M059J (cell line): ENCODE measurements around the gene CC2D1A. TPM values are rescaled to one million over a fixed set of nuclear protein-coding genes. Genes with fewer than 3 reads are reported as not detected.
"Not testable (repeated sequence)": the region's sequence is repeated elsewhere in the genome, so short reads cannot be mapped to it uniquely, and the experiment has no call there.

Source experiments
- DNase-seq: peaks from one replicate; pipeline ENCODE4 v3.0.0-alpha.2; 2012; ENCODE audit warnings: low read depth
- total RNA-seq: library from RNA; depleted of rRNA; stranded (reverse); fragments of >200 nt; shearing (Covaris generic); gene quantifications from 2 replicates; pipeline ENCODE4 v1.2.3, GENCODE V29; 2014

Gene CC2D1A
- total RNA-seq, 1 experiment from 2014 or later, result 25.1 TPM

DNA sequence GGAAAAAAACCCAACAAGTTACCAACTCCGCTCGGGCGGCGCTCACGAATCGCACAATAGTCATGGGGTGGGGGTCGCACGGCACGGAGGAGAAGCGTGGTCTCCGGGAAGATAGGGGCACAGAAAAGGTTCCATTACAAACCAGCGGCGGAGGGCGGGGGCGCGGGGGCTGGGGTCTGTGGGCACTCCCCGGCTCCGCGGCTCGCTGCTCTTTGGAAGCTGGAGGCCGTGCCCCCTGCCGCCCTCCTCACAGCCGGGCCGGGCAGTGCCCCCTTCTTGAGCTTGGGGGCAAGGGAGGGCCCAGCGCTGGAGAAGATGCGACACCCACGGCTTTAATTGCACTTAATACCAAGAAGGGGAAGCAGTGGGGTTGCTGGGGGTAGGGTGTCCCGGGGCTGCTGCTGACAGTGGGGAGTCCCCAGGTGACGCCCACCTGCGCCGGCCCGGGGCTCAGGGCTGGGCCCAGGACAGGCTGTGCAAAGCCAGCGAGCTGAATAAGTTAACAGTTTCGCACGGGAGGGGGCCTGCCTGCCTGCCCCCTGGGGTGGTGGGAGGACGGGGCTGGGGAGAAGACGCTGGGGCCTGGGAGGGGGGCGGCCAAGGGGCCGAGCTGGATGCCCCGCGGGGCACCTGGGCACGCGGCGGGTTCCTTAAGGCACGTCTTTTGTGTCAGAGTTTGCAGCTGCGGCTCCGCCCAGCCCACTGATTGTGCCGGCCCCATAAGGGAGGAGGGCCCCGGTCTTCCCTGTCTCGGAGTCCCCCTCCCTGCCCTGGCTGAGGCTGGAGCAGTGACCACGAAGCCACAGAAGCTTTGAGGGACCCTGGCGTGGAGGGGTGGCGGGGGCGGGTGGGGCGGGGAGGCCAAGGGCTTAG is 56.1 kb downstream of the CC2D1A start:
- DNase-seq, result no peak

DNA sequence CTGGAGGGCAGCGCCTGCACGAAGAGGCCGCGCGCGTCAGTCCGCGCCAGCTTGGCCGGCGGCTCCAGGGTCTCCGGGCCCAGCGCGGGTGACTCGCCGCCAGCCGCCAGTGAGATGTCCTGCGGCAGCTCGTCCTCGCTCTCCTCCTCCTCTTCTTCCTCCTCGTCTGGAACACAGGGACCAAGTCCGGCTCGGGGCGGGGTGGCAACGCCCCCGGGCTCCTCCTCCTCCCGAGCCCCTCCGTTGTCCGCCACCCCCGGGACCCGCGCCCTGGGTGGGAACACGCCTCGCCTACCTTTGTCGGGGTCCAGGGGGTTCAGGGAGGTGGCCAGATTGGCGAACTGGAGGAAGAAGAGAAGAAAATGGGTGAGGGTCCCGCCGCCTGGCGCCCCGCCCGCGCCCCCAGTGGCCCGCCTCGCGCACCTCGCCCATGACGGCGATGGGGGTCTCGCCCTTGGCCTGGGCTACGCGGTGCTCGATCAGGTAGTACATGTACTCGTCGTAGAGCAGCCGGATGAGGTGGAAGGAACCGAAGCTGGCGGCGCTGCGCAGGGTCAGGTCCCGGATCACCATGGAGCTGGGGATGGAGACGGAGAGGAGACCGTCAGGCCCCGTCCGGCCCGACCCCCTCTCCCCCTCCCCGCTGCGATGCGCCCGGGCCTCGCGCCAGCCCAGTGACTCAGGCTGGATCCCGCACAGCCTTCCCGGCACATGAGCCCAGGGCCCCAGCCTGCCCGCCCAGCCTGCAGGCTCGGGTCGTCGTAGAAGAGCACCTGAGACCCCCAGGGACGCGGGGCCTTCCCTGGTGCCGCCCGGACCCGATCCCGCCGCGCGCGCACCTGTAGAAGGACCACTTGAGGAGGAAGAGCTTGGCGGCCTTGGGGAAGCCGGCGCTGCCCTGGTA is 57.0 kb downstream of the CC2D1A start:
- DNase-seq, result no peak

DNA sequence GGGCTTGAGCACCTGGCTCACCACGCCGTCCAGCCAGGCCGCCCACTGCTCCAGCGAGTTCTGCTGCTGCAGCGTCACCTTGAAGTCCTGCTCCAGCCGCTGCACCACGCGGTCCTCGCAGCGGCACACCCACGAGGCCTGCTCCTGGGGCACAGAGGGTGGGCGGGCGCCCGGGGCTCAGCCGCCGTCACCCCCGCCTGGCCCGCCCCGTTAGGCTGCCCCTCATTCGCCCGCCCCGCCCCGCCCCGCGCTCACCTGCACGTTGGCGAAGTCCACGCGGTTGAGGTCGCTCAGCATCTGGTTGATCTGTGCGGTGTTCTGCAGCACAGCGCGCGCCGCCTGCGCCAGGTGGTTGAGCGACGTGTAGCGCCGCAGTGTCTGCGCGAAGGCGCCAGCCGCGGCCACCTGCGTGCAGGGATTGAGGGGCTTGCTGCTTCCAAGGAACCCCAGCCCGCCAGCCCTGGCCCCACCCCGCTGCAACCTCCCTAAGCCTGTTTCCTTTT is 57.7 kb downstream of the CC2D1A start:
- DNase-seq, result no peak

DNA sequence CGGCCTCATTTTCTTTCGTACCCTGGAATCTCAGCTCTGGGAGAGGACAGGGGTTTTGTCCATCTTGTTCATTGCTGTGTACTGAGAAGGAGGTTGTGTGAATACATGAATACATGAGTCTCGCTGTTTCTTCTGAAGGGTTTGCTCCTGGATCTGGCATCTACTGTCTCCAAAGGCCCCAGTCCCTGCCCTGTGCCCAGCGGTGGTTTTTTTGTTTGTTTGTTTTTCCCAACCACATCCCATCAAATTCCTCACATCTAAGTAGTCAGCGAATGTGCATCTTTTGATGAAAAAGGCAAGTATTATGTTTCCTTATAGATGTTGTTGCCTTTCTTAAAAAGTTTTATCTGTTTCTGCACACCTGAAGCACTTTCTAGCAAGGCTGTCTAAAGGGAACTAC is 58.8 kb downstream of the CC2D1A start:
- DNase-seq, result peak; percentile 85

DNA sequence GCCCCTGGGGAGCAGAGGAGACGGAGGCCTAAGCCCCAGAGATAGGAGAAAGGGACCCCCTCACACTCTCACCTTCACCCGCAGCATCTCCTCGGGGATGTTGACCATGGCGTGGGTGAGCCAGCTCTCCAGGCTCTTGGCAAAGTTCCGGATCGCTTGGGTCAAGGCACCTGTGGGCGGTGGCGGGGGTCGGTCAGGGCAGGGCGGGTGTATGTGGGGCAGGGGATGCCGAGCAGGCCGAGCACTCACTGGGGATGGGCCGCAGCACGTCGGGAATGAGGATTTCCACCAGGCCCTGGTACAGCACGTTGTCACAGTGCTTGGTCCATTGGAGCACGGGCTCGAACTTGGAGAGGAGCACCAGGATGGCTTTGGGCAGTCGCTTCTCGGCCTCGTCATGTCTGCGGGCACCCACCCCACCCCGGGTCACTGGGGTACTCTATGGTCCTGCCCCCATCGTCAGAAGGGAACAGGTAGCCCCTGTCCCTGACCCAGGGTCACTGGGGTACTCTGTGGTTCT is 59.4 kb downstream of the CC2D1A start:
- no peak for DNase-seq

DNA sequence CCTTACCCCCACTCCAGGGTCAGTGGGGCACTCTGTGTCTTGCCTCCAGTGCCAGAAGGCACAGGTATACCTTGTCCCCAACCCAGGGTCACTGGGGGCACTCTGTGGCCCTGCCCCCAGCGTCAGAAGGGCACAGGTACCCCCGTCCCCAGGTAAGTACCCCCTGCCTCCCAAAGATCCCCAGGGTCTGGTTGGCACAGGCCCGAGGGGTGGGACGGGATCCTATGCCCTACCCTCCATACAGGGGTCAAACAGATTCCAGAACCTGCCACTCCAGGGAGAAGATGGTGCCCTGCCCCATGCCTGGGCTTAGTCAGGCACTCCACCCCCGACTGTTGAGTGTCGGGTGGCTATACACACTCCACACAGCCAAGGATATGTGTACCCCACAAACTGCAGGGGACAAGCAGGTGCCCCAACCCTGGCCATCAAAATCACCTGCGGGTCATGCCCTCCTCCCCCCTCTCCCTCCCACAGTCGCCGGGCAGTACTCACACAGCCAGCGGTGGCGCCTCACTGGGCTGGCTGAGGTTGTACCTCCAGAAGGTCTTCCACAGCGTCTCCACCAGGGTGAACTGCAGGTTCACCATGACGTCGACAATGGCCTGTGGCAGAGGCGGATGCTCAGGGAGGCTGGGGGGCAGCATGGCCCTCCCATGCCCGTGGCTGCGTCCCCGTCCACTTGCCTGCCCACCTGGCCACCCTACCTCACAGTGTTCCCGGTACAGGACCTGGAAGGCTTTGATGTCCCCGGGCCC is 60.1 kb downstream of the CC2D1A start:
- DNase-seq, result no peak

DNA sequence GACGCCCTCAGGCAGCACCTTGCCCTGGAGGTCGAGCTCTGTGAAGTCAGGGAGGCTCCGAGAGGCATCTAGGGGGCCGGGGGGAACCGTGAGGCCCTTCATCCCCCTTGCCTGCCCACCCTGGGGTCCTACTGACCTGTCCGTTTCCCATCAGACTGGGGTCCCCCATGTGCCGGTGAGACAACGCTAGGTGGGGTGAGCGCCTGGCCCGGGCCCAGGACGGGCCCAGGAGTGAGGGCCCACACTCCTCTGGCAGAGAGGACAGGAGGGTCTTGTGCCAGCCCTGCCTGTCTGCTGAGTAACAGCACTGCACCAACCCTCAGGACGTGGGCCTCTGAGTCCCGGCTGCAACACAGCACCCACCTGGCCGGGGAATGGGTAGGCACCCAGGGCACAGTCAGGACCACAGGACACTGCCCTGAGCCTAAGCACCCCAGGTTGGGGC is 60.7 kb downstream of the CC2D1A start:
- DNase-seq, result no peak

DNA sequence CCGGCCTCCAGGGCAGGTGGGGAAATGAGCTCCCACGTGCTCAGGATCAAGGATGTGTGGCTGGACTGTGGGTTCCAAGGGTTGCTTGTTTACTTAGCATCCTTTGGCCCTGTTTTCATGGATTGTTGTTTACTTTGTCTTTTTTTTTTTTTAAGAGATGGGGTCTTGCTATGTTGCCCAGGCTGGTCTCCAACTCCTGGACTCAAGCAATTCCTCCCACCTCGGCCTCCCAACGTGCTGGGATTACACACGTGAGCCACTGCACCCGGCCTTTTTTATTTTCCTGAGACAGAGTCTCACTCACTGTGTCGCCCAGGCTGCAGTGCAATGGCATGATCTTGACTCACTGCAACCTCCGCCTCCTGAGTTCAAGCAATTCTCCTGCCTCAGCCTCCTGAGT is 61.2 kb downstream of the CC2D1A start:
- DNase-seq, result not testable (repeated sequence)

DNA sequence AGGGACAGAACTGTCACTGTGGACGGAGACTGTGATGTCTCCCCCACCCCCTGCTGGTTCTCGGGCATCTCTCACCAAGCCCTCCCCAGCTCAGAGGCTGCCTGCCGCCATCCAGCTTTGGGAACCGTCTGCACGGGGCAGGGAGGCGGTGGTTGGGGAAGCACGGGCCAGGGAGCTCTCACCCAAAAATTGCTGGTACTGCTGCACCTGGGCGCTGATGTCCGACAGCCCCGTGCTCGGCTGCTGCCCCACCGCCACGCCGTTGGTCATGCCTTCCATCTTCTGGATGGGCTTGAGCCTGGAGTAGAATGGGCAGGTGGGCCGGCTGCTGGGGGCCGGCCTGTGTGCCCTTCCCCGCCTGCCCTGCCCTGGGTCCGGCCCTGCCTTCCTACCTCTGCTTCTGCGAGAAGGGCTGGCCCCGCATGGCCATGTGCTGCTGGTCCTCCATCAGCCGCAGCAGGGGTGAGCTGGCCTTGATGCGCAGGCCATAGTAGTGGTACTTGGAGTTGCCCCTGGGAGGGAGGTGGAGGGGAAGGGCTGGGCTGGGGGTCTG is 62.5 kb downstream of the CC2D1A start:
- no peak for DNase-seq

DNA sequence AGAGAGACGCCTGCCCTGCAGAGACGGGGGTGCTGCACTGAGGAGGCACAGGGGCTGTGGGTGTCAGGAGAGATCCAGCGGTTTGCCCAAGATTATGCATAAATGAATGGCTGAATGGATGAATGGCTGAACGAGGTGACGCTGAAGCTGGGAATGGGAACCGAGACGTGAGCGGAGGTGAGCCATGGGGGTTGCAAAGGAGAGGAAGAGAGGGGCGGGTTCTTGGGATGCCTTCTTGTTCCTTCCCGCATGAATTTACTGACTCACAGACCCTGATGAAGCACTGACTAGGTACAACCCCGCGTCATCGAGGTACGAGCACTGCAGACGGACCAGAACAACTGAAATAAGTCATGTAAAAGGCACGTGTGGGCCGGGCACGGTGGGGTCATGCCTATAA is 63.0 kb downstream of the CC2D1A start:
- no peak for DNase-seq

DNA sequence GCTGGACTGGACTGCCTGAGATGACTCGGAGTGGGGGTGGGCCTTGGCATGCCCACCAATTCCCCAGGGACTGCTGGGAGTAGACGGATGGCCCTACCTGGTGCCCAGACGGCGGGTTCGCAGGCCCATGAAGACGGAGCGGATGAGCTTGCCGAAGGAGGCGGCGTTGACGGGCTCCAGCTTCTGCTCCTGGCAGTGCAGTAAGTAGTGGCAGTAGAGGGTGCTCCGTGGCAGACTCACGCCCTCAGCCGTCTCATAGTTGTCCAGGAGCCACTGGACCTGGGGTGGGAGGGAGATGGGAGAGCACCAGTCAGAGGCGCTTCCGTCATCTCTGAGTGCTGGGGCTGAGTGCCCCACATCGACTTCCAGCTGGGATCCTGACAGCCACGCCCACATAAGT is 63.9 kb downstream of the CC2D1A start:
- no peak for DNase-seq

DNA sequence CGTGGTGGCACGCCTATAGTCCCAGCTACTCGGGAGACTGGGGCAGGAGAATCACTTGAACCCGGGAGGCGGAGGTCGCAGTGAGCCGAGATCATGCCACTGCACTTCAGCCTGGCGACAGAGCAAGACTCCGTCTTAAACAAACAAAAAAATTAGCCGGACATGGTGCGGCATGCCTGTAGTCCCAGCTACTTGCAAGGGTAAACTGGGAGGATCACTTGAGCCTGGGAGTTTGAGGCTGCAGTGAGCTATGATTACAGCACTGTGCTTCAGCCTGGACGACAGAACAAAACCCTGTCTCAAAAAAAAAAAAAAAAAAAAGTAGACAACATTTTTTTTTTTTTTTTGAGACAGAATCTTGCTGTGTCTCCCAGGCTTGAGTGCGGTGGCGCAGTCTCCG is 65.9 kb downstream of the CC2D1A start:
- DNase-seq, result not testable (repeated sequence)

DNA sequence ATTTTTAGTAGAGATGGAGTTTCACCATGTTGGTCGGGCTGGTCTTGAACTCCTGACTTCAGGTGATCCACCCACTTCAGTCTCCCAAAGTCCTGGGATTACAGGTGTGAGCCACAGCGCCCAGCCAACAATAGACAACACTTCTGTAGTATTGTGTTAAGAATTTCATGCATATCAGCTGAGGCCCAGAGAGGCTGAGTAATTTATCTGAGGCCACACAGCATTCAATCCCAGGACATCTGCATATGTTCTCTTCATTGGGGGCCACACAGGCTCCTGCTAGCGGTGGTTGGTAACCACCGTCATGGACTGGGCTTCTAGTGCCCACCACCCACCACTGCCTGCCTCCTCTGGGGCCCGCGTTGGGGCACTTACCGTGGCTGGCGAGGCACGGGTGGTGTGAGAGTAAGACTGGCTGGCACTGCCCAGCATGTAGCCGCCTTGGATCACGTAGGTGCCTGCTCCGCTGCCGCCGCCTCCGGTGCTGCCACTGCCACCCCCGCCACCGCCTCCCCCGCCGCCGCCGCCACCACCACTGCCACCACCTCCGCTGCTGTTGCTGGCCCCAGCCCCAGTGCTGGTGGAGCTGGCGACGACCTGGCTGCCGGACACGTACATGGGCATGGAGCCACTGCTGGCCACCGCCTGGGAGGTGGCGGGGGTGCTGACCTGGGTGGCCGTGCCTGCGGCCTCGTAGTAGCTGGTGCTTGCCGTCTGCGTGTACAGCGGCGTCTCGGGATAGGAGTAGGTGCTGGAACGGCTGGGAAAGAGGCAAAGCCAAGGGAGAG is 66.6 kb downstream of the CC2D1A start:
- DNase-seq, result no peak

DNA sequence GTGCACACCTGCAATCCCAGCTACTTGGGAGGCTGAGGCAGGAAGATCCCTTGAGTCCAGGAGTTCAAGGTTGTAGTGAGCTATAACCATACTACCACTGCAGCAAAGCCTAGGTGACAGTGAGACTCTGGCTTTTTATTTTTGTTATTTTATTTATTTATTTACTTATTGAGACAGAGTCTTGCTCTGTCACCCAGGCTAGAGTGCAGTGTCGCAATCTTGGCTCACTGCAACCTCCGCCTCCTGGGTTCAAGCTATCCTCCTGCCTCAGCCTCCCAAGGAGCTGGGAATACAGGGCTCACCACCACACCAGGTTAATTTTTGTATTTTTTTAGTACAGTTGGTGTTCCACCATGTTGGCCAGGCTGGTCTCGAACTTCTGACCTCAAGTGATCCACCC is 67.5 kb downstream of the CC2D1A start:
- DNase-seq, result not testable (repeated sequence)

DNA sequence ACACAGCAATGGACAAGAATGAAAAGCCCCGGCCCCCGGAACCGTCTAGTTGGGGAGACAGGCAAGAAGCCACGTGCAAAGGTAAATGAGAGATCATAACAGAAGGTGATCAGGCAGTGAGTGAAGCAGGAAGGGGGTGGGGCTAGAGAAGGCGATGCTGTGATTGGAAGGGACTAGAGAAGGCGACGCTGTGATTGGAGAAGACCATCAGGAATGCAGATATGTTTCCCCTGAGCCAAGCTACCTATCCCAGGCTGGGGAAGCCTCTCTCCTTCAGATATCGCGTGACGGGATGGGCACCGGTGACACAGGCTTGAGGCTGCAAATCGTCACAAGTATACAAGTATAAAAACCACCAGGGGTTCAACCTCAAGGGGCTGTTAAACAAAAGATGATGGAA is 68.1 kb downstream of the CC2D1A start:
- DNase-seq, result no peak

DNA sequence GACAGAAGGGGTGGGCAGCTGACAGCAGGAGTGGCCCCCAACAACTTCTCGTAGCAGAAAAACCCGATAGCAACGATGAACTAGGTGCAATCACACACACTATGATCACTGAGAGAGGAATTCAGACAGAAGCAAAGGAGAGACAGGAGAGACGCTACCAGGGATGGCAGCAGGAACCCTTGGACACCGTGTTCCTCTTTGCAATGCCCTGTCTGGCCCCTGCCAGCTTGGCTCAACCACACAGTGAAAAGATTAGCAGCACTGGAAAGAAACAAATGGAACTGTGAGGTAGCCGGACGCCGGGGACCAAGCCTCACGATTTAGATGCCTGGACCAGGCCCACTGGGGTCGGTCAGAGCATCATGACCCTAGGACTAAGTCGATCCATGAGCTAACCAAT is 69.9 kb downstream of the CC2D1A start:
- no peak for DNase-seq

DNA sequence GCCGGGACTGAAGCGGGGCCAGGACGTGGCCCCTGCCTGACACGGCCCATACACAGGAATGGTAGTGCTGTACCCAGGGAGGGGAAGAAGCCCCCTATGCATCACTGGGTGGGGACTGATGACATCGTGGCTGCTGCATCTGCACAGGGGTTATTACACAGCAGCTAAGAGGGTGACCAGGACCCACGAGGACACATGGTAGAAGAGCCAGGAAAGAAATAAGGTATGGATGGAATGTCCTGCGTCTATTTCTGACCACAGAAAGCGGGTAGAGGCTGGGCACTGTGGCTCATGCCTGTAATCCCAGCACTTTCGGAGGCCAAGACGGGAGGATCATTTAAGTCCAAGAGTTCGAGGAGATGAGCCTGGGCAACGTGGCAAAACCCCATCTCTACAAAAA is 70.4 kb downstream of the CC2D1A start:
- DNase-seq, result no peak

DNA sequence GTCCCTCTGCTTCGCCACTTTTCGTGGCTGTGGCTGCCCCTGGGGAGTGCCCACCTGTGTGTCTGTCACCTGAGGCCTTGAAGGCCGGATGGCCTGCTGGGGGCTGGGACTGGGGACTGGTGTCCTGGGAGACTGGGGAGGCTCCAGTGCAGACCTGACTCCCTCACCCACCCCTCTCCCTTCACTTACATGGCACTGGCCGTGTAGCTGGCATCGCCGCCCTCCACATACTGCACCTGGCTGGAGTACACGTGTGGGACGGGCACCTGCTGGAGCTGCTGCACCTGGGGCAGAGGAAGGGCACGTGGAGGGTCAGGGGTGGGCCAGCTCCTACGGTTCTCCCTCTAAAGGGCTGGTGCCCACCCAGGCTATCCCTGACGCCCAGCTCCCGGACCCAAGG is 71.8 kb downstream of the CC2D1A start:
- DNase-seq, result no peak

DNA sequence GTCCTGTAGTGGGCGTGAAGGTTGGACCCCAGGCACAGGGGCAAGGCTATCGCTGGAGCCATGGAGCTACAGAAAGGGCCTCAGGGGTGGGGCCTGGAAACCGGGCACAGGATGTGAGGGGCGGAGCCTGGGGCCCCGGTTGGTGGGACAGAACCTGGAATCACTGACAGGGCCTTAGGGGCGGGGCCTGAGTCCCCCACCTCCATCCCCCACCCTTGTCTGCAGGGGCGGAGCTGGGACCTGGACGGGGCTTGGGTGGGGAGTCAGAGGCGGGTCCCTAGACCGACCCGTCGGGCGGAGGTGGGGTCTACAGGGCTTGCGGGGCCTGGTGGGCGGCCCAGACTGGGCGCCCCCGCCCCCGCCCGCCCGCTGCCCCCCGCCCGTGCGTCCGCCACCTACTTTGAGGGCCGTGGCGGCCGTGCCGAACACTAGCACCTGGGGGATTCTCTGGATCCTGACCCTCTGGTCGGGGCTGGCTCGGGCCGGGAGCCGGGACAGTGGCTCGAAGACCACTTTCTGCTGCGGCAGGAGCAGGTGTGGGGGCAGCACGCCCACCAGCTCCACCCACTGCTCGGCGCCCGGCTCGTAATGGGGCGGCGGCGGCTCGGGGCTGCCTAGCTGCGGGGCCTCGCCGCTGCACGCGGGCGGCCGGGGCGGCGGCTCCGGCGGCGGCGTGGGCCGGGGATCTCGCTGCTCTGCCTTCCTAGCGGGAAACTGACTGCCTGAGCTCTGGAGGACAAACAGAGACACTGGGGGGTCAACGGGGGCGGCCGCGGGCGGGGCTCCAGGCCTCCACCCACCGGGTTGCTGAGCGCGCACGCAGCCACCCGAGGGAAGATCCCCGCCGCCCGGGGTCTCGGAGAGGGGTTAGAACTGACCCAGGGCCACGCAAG is 72.6 kb downstream of the CC2D1A start:
- no peak for DNase-seq
